Fibroblast of pulmonary artery (primary cell): Measurements from ENCODE around the gene CCDC78.

Experiments used
- DNase-seq: peaks from one replicate; pipeline ENCODE4 v3.0.0-alpha.2; 2010; ENCODE audit warnings: low read depth
- H3K4me3 ChIP-seq: replicated peaks from 2 replicates; pipeline ENCODE4 v1.5.1; 2011; ENCODE audit warnings: low read depth, mild to moderate bottlenecking, control low read depth, low read length, moderate library complexity
- TF ChIP-seq, protein P1 (sequence below): IDR thresholded peaks from 2 replicates; pipeline ENCODE4 v1.5.1; 2011; ENCODE audit warnings: mild to moderate bottlenecking, control low read depth, low read length, inconsistent platforms; ENCODE audit errors: missing control alignments

The CCDC78 gene

DNA sequence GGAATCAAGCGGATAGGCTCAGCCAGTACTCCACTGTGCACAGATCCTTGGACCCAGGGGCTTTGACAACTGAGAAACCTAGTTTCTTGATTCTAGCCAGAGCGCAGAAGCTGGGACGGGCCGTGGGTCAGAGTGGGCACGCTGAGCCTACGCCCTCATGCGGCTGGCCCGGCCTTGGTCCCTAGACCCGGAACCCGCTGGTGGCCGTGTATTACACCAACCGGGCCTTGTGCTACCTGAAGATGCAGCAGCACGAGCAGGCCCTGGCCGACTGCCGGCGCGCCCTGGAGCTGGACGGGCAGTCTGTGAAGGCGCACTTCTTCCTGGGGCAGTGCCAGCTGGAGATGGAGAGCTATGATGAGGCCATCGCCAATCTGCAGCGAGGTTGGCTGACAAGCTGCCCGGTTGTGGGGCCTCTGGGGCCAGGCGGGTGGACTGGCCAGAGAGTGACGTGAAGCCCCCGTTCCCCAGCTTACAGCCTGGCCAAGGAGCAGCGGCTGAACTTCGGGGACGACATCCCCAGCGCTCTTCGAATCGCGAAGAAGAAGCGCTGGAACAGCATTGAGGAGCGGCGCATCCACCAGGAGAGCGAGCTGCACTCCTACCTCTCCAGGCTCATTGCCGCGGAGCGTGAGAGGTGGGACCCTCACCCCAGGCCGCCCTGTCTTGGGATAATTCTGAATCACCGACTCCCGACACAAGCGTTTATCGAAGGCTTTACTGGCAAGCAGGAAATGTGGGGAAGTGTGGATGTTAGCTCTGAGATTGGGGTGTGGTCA is 45.1 kb downstream of the CCDC78 start:
- TF ChIP-seq, protein P1, sequence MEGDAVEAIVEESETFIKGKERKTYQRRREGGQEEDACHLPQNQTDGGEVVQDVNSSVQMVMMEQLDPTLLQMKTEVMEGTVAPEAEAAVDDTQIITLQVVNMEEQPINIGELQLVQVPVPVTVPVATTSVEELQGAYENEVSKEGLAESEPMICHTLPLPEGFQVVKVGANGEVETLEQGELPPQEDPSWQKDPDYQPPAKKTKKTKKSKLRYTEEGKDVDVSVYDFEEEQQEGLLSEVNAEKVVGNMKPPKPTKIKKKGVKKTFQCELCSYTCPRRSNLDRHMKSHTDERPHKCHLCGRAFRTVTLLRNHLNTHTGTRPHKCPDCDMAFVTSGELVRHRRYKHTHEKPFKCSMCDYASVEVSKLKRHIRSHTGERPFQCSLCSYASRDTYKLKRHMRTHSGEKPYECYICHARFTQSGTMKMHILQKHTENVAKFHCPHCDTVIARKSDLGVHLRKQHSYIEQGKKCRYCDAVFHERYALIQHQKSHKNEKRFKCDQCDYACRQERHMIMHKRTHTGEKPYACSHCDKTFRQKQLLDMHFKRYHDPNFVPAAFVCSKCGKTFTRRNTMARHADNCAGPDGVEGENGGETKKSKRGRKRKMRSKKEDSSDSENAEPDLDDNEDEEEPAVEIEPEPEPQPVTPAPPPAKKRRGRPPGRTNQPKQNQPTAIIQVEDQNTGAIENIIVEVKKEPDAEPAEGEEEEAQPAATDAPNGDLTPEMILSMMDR, result no peak
- peak; percentile 45 for DNase-seq
- peak overlapping the region; percentile 77 for H3K4me3 ChIP-seq

DNA sequence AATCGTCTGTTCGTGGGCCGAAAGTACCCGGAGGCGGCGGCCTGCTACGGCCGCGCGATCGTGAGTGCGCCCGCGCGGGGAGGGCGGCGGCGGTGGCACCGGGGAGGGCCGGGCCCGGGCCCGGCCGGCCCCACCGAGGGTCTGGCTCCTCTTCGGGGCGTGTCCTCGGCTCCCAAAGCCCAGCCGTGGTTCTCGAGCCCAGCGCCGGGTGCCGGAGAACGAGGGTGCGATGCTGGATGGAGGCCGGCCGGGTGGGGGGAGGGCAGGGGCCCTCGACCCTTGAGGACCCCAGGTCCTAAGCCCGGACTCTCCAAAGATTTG is 45.7 kb downstream of the CCDC78 start:
- H3K4me3 ChIP-seq, result peak overlapping the region; percentile 77
- DNase-seq, result no peak
- TF ChIP-seq, protein P1, result no peak

DNA sequence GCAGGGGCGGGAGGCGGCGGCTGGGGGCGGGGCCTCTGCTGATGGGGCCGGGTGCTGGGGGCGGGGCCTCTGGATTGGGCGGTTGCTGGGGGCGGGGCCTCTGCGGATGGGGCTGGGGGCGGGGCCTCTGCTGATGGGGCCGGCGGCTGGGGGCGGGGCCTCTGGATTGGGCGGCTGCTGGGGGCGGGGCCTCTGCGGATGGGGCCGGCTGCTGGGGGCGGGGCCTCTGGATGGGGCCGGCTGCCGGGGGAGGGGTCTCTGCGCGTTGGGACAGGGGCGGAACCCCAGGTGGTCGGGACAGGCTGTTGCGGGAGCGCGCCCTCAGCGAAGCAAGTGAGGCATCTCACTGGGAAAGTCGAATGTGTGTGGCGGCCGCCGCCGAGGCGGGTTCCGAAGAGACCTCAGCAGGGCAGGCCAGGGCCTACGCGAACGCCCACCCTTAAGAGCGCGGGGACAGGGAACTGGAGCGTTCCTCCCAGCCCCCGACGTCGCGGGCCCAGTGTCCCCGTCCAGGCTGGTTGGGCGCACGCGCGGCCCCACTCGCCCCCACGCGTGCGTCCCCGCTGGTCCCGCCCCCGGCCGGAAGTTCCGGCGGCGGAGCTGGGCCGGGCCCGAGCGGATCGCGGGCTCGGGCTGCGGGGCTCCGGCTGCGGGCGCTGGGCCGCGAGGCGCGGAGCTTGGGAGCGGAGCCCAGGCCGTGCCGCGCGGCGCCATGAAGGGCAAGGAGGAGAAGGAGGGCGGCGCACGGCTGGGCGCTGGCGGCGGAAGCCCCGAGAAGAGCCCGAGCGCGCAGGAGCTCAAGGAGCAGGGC is 46.2 kb downstream of the CCDC78 start, which contains the start of gene STUB1:
Gene STUB1, plus strand, starts transcription at position 597 of the 811 bp plus-strand sequence. Its CDS starts 116 bp downstream, at position 713.
- DNase-seq, result peak; percentile 87
- peak within 1 kb of the TSS; percentile 77 for H3K4me3 ChIP-seq
- TF ChIP-seq, protein P1, result no peak

DNA sequence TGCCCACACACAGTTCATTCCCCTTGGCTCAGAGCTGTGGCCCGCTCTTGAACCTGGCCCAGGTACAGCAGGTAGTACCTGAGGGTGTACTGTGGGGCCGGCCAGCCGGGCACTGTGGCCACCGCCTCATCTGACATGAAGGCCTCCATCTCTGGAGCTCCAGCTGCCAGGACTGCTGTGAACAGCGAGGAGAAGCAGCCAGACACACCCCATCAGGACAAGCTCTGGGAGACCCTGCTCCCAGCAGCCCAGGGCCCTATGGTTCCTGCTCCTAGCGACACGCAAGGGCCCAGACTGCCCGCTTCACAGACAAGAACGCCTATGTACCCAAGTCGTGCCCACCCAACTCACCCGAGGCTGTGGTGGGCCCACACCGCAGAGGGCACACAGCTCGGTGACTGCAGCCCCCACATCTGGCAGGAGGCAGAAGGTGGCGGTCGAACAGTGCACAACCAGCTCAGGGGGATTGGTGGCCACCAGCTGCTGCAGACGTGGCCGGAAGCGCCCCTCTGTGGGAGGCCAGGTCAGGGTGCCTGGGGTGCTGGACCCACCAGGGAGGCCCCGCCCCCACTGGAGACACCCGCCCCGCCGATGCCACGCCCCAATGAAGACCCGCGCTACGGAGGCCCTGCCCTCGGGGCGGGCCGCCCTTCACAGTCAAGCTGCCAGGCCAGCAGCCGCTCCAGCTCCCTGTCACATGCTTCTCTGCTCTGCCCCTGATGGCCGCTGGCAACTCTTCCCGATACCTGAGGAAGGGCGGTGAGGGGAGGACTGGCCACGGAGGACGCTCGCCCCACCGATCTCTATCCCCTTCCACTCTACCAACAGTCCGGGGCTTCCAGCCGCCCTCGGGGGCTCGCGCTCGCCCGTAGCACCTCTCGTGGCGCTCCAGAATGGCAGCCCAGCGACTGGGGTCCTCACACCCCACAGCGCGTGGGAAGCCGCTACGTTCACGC is 47.1 kb downstream of the CCDC78 start:
- peak overlapping the region; percentile 57 for H3K4me3 ChIP-seq
- TF ChIP-seq, protein P1, result no peak
- DNase-seq, result peak; percentile 48

DNA sequence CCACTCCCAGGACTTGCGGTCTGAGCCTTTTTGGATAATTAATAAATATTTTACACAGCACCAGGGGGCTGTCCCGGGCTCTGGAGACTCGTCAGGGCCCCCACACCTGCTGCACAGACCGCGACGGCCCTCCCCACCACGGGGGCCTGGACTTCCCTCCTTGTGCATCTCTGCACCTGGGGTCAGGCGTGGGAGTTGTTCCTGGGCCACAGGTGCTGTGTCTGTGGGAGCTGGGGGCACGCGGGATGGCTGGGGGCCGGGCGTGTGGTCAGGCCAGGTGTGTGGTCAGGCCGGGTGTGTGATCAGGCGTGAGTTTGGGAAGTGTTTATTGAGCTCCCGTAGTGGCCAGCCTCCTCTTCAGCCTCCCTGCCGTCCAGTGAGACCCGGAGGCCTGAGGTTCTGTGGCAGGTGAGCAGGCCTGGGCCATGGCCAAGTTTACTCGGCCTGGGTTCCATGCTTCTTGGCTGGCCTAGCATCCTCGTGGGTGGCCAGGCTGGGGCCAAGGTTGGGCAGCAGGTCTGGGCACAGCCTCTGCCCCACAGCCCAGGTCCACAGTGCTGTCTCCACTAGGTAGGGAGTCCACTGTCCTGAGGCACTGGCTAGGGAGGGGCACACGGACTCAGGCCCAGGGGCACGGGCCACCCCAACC is 47.9 kb downstream of the CCDC78 start:
- TF ChIP-seq, protein P1, result no peak

More for the DNA sequence above, 47.9 kb downstream of the CCDC78 start:
- no peak for DNase-seq
- H3K4me3 ChIP-seq, result no peak overlapping the region
